ENCODE results near the gene ALPI. TPM values are rescaled to one million over a fixed set of nuclear protein-coding genes. Genes with fewer than 3 reads are reported as not detected.
A peak's percentile ranks its signal among the peaks of the same experiment; 100 is the strongest.
"Not testable (repeated sequence)": the region's sequence is repeated elsewhere in the genome, so short reads cannot be mapped to it uniquely, and the experiment has no call there.

ALPI gene
- total RNA-seq, 2 experiments from 2014 or later: not detected

DNA sequence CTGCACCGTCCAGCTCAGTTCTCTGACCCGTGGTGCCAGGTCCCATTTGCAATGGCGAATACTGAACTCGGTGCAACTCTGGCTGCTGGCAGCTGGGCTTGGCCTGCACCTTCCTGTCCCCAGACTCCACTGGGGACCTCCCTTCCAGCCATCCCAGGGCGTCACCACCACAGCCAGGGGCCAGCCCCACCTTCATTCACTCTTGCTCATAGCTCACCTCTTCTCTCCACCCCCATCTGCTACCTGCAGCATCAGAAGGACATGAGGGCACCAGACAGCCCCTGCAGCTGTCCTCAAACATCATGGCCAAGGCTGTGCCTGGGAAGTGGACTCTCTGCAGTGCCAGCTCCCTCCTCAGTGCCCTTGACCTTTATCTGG lies 16.2 kb upstream of the ALPI start:
- peaks cover 6% of the 10 kb centered on the region for H3K4me1 Mint-ChIP-seq (ENCODE audit: low read depth)
- DNase-seq: no peak
- H3K36me3 Mint-ChIP-seq (ENCODE audit: low read depth): no peaks in the 10 kb centered on the region
- intact Hi-C loops (cut with micrococcal nuclease): loop anchor here (1.0 to 2.0 kb wide), 5 partner anchors 104 to 587 kb away; partner anchors contain the start of gene NPPC
- no peaks in the 10 kb centered on the region for H3K27me3 Mint-ChIP-seq (ENCODE audit: low read depth)
- CTCF ChIA-PET: interaction anchor here (0.7 to 2.0 kb wide), 15 partner anchors 10 to 587 kb away, joined by 3 to 14 read pairs (median 3); no protein-coding TSS in a partner anchor
- no peak overlapping the region for H3K4me3 Mint-ChIP-seq
- no peak overlapping the region for H3K27ac Mint-ChIP-seq
- H3K9me3 Mint-ChIP-seq: no peaks in the 10 kb centered on the region

GRCh38 chr2:232440220-232441018 lies 15.5 kb upstream of the ALPI start:
- H3K4me1 Mint-ChIP-seq (ENCODE audit: low read depth); H3K36me3 Mint-ChIP-seq (ENCODE audit: low read depth); H3K27ac Mint-ChIP-seq; H3K4me3 Mint-ChIP-seq; H3K27me3 Mint-ChIP-seq (ENCODE audit: low read depth); H3K9me3 Mint-ChIP-seq: not testable (repeated sequence)
- peak; percentile 92 for DNase-seq
- CTCF ChIA-PET: interaction anchor here (0.7 to 2.0 kb wide), 11 partner anchors 13 to 539 kb away, joined by 3 to 14 read pairs (median 4); no protein-coding TSS in a partner anchor
- intact Hi-C loops (cut with micrococcal nuclease): loop anchor here (1.0 to 2.0 kb wide), 5 partner anchors 105 to 588 kb away; partner anchors contain the start of gene NPPC

- intact Hi-C loops (cut with micrococcal nuclease): loop anchor here (2.0 kb wide), 2 partner anchors 114 to 588 kb away; no protein-coding TSS in a partner anchor
- Mint-ChIP-seq H3K4me3 (no peak overlapping the region), H3K4me1 (ENCODE audit: low read depth) (peaks cover 6% of the 10 kb centered on the region), H3K9me3 (no peaks in the 10 kb centered on the region), H3K36me3 (ENCODE audit: low read depth) (no peaks in the 10 kb centered on the region), H3K27me3 (ENCODE audit: low read depth) (no peaks in the 10 kb centered on the region), H3K27ac (no peak overlapping the region)
- no peak for DNase-seq
- CTCF ChIA-PET: interaction anchor here (0.7 to 1.6 kb wide), 4 partner anchors 14 to 540 kb away, joined by 3 to 7 read pairs (median 3); no protein-coding TSS in a partner anchor
Measured at GRCh38 chr2:232441147-232441651, 14.8 kb upstream of the ALPI start.

GRCh38 chr2:232441922-232442321 lies 14.0 kb upstream of the ALPI start:
- CTCF ChIA-PET: interaction anchor here (0.6 to 1.6 kb wide), 4 partner anchors 14 to 540 kb away, joined by 3 to 7 read pairs (median 3); no protein-coding TSS in a partner anchor
- not testable (repeated sequence) for H3K27me3 Mint-ChIP-seq (ENCODE audit: low read depth); H3K4me3 Mint-ChIP-seq; DNase-seq; H3K36me3 Mint-ChIP-seq (ENCODE audit: low read depth); H3K4me1 Mint-ChIP-seq (ENCODE audit: low read depth); H3K9me3 Mint-ChIP-seq; H3K27ac Mint-ChIP-seq
- intact Hi-C loops (cut with micrococcal nuclease): loop anchor here (2.0 kb wide), 2 partner anchors 115 to 589 kb away; no protein-coding TSS in a partner anchor

- H3K9me3 Mint-ChIP-seq; H3K4me3 Mint-ChIP-seq; DNase-seq; H3K27me3 Mint-ChIP-seq (ENCODE audit: low read depth); H3K27ac Mint-ChIP-seq; H3K4me1 Mint-ChIP-seq (ENCODE audit: low read depth); intact Hi-C loops (cut with micrococcal nuclease); H3K36me3 Mint-ChIP-seq (ENCODE audit: low read depth): not testable (repeated sequence)
- CTCF ChIA-PET: interaction anchor here (0.6 to 1.6 kb wide), 2 partner anchors 512 to 541 kb away, joined by 3 to 7 read pairs; no protein-coding TSS in a partner anchor
Measured at GRCh38 chr2:232442431-232442830, 13.5 kb upstream of the ALPI start.

- H3K27ac Mint-ChIP-seq; DNase-seq; intact Hi-C loops (cut with micrococcal nuclease); H3K27me3 Mint-ChIP-seq (ENCODE audit: low read depth); H3K36me3 Mint-ChIP-seq (ENCODE audit: low read depth); H3K9me3 Mint-ChIP-seq; H3K4me3 Mint-ChIP-seq; H3K4me1 Mint-ChIP-seq (ENCODE audit: low read depth); CTCF ChIA-PET: not testable (repeated sequence)
Measured at GRCh38 chr2:232443047-232443446, 12.9 kb upstream of the ALPI start.

DNA sequence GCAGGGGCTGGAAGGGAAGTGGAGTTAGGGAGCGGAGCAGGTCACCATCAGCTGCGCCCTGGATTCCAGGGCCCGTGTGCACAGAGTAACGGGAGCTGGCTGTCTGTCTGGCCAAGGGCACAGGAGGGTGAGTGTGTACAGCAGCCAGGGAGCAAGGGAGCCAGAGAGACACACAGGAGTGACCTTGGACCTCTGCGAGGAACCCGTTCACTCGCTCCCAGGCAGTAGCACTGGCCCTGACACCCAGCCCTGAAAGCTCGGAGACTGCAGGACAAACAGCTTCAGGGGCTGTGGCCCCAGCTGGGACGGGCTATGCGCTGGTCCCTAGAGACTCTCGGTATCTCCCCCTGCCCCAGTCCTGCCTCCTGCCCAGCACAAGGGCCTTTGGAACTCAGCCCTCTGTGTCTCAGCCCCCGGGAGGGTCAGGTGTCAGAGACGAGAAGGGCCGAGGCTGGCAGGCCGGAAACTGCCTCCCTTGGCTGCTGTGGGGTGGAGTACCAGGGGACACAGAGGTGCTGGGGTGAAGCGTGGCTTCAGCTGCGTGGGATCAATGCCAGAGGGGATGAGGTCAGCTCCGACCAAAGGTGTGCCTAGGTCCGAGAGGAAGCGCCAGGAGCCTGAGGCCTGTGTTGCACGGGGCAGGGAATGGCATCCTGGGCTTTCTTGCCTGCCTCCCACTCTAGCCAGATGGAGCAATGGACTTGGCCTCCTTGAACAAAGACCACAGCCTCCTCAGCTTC lies 12.1 kb upstream of the ALPI start:
- not testable (repeated sequence) for H3K36me3 Mint-ChIP-seq (ENCODE audit: low read depth); H3K27ac Mint-ChIP-seq; H3K4me3 Mint-ChIP-seq; DNase-seq; H3K27me3 Mint-ChIP-seq (ENCODE audit: low read depth); H3K4me1 Mint-ChIP-seq (ENCODE audit: low read depth); H3K9me3 Mint-ChIP-seq
- CTCF ChIA-PET: interaction anchor here (0.6 to 1.8 kb wide), 8 partner anchors 9 to 570 kb away, joined by 3 to 10 read pairs (median 4); no protein-coding TSS in a partner anchor
- intact Hi-C loops (cut with micrococcal nuclease): loop anchor here (1.0 kb wide), 1 partner anchor 78 kb away; no protein-coding TSS in a partner anchor

DNA sequence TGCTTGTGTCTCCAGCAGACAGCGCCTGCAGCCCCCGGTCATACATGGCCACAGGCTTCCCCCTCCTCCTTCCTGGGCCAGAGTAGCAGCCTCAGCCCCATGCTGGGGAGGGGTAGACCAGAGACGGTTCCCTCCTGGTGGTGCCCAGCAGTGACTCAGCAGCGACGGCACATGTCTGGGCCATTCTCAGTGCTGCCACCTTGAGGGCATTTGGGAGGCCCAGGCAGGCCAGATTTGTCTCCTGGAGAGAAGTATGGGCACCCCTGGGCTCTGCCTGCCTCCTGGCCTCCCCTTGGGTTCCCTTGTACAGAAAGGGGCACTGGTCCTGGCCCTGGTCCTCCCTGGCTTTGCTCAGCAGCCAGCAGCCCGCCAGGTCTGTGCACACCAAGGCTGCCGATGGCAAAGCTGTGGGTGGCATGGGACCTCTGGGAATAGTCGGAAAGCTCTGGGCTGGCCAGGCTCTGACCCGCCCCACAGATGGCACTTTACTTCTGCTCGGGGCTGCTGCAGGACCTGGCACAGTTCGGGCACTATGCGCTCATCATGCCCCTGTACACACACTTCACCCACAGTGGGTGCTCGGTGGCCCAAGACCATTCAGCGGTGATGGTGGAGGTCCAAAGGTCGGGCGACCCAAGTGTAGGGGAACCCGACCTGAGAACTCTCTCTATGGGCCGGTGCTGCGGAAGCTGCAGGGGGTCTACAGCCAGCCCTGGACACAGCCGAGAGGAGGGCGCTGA lies 11.4 kb upstream of the ALPI start:
- peak; percentile 85 for DNase-seq
- intact Hi-C loops (cut with micrococcal nuclease): loop anchor here (1.0 kb wide), 1 partner anchor 78 kb away; no protein-coding TSS in a partner anchor
- Mint-ChIP-seq H3K4me3 (no peak overlapping the region), H3K9me3 (no peaks in the 10 kb centered on the region), H3K4me1 (ENCODE audit: low read depth) (peaks cover 6% of the 10 kb centered on the region), H3K27ac (no peak overlapping the region), H3K36me3 (ENCODE audit: low read depth) (no peaks in the 10 kb centered on the region), H3K27me3 (ENCODE audit: low read depth) (no peaks in the 10 kb centered on the region)
- CTCF ChIA-PET: interaction anchor here (0.5 to 1.8 kb wide), 9 partner anchors 10 to 1672 kb away, joined by 3 to 10 read pairs (median 4); no protein-coding TSS in a partner anchor

- H3K36me3 Mint-ChIP-seq (ENCODE audit: low read depth); H3K27ac Mint-ChIP-seq; H3K4me1 Mint-ChIP-seq (ENCODE audit: low read depth); DNase-seq; H3K9me3 Mint-ChIP-seq; H3K27me3 Mint-ChIP-seq (ENCODE audit: low read depth); H3K4me3 Mint-ChIP-seq; intact Hi-C loops (cut with micrococcal nuclease): not testable (repeated sequence)
- CTCF ChIA-PET: interaction anchor here (0.5 to 1.8 kb wide), 6 partner anchors 10 to 1672 kb away, joined by 3 to 10 read pairs (median 4); no protein-coding TSS in a partner anchor
Measured at GRCh38 chr2:232445149-232445885, 10.6 kb upstream of the ALPI start.

- H3K4me3 Mint-ChIP-seq; H3K27ac Mint-ChIP-seq; H3K9me3 Mint-ChIP-seq; H3K27me3 Mint-ChIP-seq (ENCODE audit: low read depth); intact Hi-C loops (cut with micrococcal nuclease); DNase-seq; H3K4me1 Mint-ChIP-seq (ENCODE audit: low read depth); H3K36me3 Mint-ChIP-seq (ENCODE audit: low read depth): not testable (repeated sequence)
- CTCF ChIA-PET: interaction anchor here (0.6 to 1.8 kb wide), 4 partner anchors 10 to 547 kb away, joined by 3 to 27 read pairs (median 4); partner anchors contain the start of gene PRSS56
Measured at GRCh38 chr2:232446266-232446777, 9.6 kb upstream of the ALPI start.
